HL-60 (cell line): ENCODE data around the gene CYP2A6.
"Not testable (repeated sequence)": the region's sequence is repeated elsewhere in the genome, so short reads cannot be mapped to it uniquely, and the experiment has no call there.

Experiments
- POLR2AphosphoS5 ChIP-seq: IDR thresholded peaks from 2 replicates; pipeline ENCODE4 v1.6.1; 2012; ENCODE audit warnings: low read depth
- TF ChIP-seq, protein P1 (sequence below): IDR thresholded peaks from one replicate; pipeline ENCODE4 v1.5.1; 2011; ENCODE audit warnings: low read length, control low read depth, inconsistent platforms; ENCODE audit not compliant: insufficient read depth

DNA sequence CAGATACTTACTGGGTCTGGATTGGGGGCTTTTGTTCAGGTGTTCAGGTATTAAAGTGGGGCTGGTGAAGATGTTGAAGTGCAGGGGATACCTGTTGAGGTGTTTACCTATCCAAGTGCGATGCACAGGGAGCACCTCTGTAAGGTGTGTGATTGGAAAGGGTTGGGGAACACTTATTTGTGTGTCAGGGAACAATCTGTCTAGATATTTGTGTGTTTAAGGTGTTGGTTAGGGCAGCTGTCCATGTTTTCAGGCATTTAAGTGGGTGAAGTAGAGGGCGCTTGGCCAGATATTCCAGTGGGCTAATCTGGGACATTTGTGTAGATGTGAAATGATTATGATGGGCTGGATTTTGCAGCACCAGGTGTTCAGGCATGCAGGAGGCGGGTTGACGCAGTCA is 29.1 kb upstream of the CYP2A6 start:
- TF ChIP-seq, protein P1, sequence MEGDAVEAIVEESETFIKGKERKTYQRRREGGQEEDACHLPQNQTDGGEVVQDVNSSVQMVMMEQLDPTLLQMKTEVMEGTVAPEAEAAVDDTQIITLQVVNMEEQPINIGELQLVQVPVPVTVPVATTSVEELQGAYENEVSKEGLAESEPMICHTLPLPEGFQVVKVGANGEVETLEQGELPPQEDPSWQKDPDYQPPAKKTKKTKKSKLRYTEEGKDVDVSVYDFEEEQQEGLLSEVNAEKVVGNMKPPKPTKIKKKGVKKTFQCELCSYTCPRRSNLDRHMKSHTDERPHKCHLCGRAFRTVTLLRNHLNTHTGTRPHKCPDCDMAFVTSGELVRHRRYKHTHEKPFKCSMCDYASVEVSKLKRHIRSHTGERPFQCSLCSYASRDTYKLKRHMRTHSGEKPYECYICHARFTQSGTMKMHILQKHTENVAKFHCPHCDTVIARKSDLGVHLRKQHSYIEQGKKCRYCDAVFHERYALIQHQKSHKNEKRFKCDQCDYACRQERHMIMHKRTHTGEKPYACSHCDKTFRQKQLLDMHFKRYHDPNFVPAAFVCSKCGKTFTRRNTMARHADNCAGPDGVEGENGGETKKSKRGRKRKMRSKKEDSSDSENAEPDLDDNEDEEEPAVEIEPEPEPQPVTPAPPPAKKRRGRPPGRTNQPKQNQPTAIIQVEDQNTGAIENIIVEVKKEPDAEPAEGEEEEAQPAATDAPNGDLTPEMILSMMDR, result not testable (repeated sequence)
- TF ChIP-seq POLR2AphosphoS5, result not testable (repeated sequence)
